Measurements from ENCODE around the gene ZCCHC2.

DNA sequence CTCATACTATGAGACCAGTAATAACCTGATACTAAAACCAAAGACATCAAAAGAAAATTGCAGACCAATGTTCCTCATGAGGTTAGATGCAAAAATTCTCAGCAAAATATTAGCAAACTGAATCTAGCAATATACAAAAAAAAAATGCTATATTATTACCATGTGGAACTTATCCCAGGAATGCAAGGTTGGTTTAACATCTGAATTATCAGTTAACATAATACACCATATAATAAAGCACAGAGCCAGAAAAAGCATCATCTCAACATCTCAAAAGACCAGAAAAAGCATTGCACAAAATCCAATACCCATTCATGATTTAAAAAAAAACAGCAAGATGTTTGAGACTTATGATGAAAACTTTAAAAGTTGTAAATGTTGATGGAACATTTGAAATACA is 8.3 kb upstream of the ZCCHC2 start:
- TF ChIP-seq, protein P1, sequence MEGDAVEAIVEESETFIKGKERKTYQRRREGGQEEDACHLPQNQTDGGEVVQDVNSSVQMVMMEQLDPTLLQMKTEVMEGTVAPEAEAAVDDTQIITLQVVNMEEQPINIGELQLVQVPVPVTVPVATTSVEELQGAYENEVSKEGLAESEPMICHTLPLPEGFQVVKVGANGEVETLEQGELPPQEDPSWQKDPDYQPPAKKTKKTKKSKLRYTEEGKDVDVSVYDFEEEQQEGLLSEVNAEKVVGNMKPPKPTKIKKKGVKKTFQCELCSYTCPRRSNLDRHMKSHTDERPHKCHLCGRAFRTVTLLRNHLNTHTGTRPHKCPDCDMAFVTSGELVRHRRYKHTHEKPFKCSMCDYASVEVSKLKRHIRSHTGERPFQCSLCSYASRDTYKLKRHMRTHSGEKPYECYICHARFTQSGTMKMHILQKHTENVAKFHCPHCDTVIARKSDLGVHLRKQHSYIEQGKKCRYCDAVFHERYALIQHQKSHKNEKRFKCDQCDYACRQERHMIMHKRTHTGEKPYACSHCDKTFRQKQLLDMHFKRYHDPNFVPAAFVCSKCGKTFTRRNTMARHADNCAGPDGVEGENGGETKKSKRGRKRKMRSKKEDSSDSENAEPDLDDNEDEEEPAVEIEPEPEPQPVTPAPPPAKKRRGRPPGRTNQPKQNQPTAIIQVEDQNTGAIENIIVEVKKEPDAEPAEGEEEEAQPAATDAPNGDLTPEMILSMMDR (IDR thresholded peaks at IDR 0.05): no peak
- no peak for TF ChIP-seq POLR2AphosphoS5 (IDR thresholded peaks at IDR 0.05)
- TF ChIP-seq POLR2A (IDR thresholded peaks at IDR 0.05): no peak

Data from breast epithelium (tissue), 3 donors.